ENCODE measurements around the gene FOXP3. TPM values are rescaled to one million over a fixed set of nuclear protein-coding genes. Genes with fewer than 3 reads are reported as not detected.

The FOXP3 gene
- total RNA-seq, 1 donor from 2014 or later: 0.29 TPM

GRCh38 chrX:49269767-49270248, 5.3 kb upstream of the FOXP3 start, which contains the start of gene PPP1R3F:
TSS of gene PPP1R3F (plus strand) at chrX:49269793. CDS start at chrX:49269870, 77 bp downstream.
- ATAC-seq (ENCODE audit: low read depth) (peak; percentile 3), DNase-seq (no peak)
- intact Hi-C loops (cut with micrococcal nuclease): loop anchor here (1.0 to 2.0 kb wide), 8 partner anchors 35 to 331 kb away; partner anchors contain the start of genes CCDC22, GRIPAP1 and SYP
- H3K27me3 Mint-ChIP-seq: no peaks in the 10 kb centered on the region
- peak within 1 kb of the TSS; percentile 93 for H3K4me3 Mint-ChIP-seq
- H3K4me1 Mint-ChIP-seq: peaks cover 43% of the 10 kb centered on the region
- no peak for TF ChIP-seq CTCF (IDR thresholded peaks at IDR 0.05)
- peak within 1 kb of the TSS; percentile 99 for H3K27ac Mint-ChIP-seq
- POLR2A ChIA-PET: interaction anchor here (0.7 to 2.0 kb wide), 15 partner anchors 8 to 114 kb away, joined by 3 to 23 read pairs (median 5); partner anchors contain the start of gene CCDC22
- H3K36me3 Mint-ChIP-seq (ENCODE audit: low read depth): peaks cover 13% of the 10 kb centered on the region
- CTCF ChIA-PET: no interaction called here
- H3K9me3 Mint-ChIP-seq: no peaks in the 10 kb centered on the region

- Mint-ChIP-seq H3K9me3 (no peaks in the 10 kb centered on the region), H3K4me3 (peak overlapping the region; percentile 93), H3K4me1 (peaks cover 38% of the 10 kb centered on the region), H3K27me3 (no peaks in the 10 kb centered on the region), H3K27ac (peak overlapping the region; percentile 99), H3K36me3 (ENCODE audit: low read depth) (peaks cover 10% of the 10 kb centered on the region)
- no peak for TF ChIP-seq CTCF (IDR thresholded peaks at IDR 0.05)
- ATAC-seq (ENCODE audit: low read depth) (peak; percentile 86), DNase-seq (peak; percentile 76)
- intact Hi-C loops (cut with micrococcal nuclease): loop anchor here (1.0 to 2.0 kb wide), 8 partner anchors 34 to 330 kb away; partner anchors contain the start of genes CCDC22, GRIPAP1 and SYP
- CTCF ChIA-PET: no interaction called here
- POLR2A ChIA-PET: interaction anchor here (0.7 to 2.0 kb wide), 22 partner anchors 8 to 532 kb away, joined by 3 to 23 read pairs (median 4); partner anchors contain the start of genes CCDC22, PLP2 and PQBP1
Observed at GRCh38 chrX:49269010-49269766, 4.7 kb upstream of the FOXP3 start.

- no peak for ATAC-seq (ENCODE audit: low read depth)
- intact Hi-C loops (cut with micrococcal nuclease): loop anchor here (1.0 to 2.0 kb wide), 8 partner anchors 33 to 329 kb away; partner anchors contain the start of genes CCDC22, GRIPAP1 and SYP
- Mint-ChIP-seq H3K36me3 (ENCODE audit: low read depth) (peaks cover 10% of the 10 kb centered on the region), H3K4me1 (peaks cover 37% of the 10 kb centered on the region), H3K27ac (peak overlapping the region; percentile 99), H3K27me3 (no peaks in the 10 kb centered on the region), H3K4me3 (peak overlapping the region; percentile 93), H3K9me3 (no peaks in the 10 kb centered on the region)
- ChIA-PET POLR2A (interaction anchor here (0.7 to 2.0 kb wide), 21 partner anchors 9 to 532 kb away, joined by 3 to 23 read pairs (median 4); partner anchors contain the start of genes CCDC22, PLP2 and PQBP1), CTCF (no interaction called here)
- TF ChIP-seq CTCF (IDR thresholded peaks at IDR 0.05): no peak
- no peak for DNase-seq
Observed at GRCh38 chrX:49268702-49269009, 4.1 kb upstream of the FOXP3 start.

GRCh38 chrX:49266523-49267445, 2.3 kb upstream of the FOXP3 start:
- ChIA-PET POLR2A (no interaction called here), CTCF (no interaction called here)
- Mint-ChIP-seq H3K27me3 (no peaks in the 10 kb centered on the region), H3K4me3 (no peak overlapping the region), H3K27ac (no peak overlapping the region), H3K4me1 (peaks cover 19% of the 10 kb centered on the region), H3K9me3 (no peaks in the 10 kb centered on the region), H3K36me3 (ENCODE audit: low read depth) (peaks cover 8% of the 10 kb centered on the region)
- ATAC-seq (ENCODE audit: low read depth) (no peak), DNase-seq (no peak)
- intact Hi-C loops (cut with micrococcal nuclease): no loop called here
- no peak for TF ChIP-seq CTCF (IDR thresholded peaks at IDR 0.05)
